Erythroblast (primary cell): Measurements from ENCODE around the gene HLA-DPB1.

ENCODE experiments used
- GATA1 ChIP-seq: IDR thresholded peaks from 2 replicates; pipeline ENCODE4 v1.6.1; 2011; ENCODE audit warnings: low read depth, mild to moderate bottlenecking, control low read depth, low read length, moderate library complexity
- POLR2A ChIP-seq: IDR thresholded peaks from 2 replicates; pipeline ENCODE4 v1.6.1; 2011; ENCODE audit warnings: mild to moderate bottlenecking, low read length

DNA sequence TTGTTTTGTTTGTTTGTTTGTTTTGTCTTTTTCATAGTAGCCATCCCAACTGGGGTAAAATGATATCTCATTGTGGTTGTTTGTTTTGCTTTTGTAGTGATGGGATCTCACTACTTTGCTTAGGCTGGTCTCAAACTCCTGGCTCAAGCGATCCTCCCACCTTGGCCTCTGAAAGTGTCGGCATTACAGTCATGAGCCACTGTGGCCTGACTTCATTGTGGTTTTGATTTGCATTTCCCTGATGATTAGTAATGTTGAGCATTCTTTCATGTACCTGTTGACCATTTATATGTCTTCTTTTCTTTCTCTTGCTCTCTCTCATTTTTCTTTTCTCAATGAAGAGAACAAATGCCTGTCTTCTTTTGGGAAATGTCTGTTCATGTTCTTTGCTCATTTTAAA lies 35.6 kb upstream of the HLA-DPB1 start:
- TF ChIP-seq POLR2A (no peak), GATA1 (no peak)
